ENCODE results near the gene ACOT12. TPM values are rescaled to one million over a fixed set of nuclear protein-coding genes. Genes with fewer than 3 reads are reported as not detected.
"Not testable (repeated sequence)": the region's sequence is repeated elsewhere in the genome, so short reads cannot be mapped to it uniquely, and the experiment has no call there.

Gene ACOT12
- total RNA-seq, 1 experiment from 2014 or later = not detected

- DNase-seq (ENCODE audit: low read depth) = not testable (repeated sequence)
Measured at GRCh38 chr5:81294021-81294420, 99.9 kb downstream of the ACOT12 start.

DNA sequence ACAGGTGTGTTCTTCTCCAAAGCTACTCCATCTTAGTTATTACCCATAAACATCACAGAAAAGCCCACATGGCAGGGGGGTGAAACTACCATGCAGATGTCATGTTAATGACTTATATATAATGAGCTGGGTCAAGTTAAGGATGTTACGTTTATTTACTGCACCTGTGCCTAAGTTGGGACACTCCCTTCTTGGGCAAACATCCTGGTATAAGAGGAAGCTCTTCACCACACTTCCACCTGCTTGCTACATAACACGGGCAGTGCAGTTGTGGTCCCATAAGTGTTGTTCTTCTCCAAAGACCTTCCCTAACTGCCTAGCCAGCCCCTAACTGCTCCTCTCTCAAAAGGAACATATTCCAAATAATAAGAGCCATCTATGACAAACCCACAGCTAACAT, 101.8 kb downstream of the ACOT12 start:
- DNase-seq (ENCODE audit: low read depth) = no peak

- DNase-seq (ENCODE audit: low read depth) = no peak
Measured at GRCh38 chr5:81290146-81290545, 103.8 kb downstream of the ACOT12 start.

DNA sequence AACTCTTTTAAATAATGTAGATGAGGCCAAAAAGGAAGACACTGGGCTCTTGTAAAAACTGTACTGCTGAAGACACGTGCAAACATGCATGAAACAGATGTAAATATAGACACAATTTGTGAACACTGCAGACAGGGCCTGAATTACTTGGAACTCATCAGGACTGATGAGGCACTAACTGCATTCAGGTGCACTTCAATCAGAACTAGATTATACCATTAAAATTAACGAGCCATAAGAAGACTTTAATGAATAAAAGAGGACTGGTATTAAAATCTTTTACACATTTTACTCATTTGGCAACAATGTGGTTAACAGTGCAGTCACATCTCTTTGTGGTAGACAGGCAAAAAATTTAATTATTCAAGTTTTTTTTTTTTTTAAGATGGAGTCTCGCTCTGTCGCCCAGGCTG, 105.9 kb downstream of the ACOT12 start:
- DNase-seq (ENCODE audit: low read depth) = no peak

- DNase-seq (ENCODE audit: low read depth) = no peak
Measured at GRCh38 chr5:81286059-81286617, 107.8 kb downstream of the ACOT12 start.

- no peak for DNase-seq (ENCODE audit: low read depth)
Measured at GRCh38 chr5:81283976-81284375, 110.0 kb downstream of the ACOT12 start.

Other genes starting within 250 kb of the ACOT12 start
- not detected in 2 replicates for gene CKMT2, start 160.8 kb downstream of the ACOT12 start, total RNA-seq (2014; rRNA removed; shearing (Covaris generic))
- gene ZCCHC9, start 92.5 kb downstream of the ACOT12 start, total RNA-seq (2014; rRNA removed; shearing (Covaris generic)) = 35.3 and 40.9 TPM in 2 replicates